ENCODE data around the gene ANK3. TPM values are rescaled to one million over a fixed set of nuclear protein-coding genes. Genes with fewer than 3 reads are reported as not detected.

ANK3 gene
- total RNA-seq, 1 donor = 248 TPM

- TF ChIP-seq, protein P1, sequence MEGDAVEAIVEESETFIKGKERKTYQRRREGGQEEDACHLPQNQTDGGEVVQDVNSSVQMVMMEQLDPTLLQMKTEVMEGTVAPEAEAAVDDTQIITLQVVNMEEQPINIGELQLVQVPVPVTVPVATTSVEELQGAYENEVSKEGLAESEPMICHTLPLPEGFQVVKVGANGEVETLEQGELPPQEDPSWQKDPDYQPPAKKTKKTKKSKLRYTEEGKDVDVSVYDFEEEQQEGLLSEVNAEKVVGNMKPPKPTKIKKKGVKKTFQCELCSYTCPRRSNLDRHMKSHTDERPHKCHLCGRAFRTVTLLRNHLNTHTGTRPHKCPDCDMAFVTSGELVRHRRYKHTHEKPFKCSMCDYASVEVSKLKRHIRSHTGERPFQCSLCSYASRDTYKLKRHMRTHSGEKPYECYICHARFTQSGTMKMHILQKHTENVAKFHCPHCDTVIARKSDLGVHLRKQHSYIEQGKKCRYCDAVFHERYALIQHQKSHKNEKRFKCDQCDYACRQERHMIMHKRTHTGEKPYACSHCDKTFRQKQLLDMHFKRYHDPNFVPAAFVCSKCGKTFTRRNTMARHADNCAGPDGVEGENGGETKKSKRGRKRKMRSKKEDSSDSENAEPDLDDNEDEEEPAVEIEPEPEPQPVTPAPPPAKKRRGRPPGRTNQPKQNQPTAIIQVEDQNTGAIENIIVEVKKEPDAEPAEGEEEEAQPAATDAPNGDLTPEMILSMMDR (IDR thresholded peaks at IDR 0.05; ENCODE audit: insufficient read depth, low read length) = no peak
- H3K4me3 ChIP-seq (ENCODE audit: low read depth, low read length) = no peak overlapping the region
- DNase-seq (ENCODE audit: low read depth) = no peak
Observed at GRCh38 chr10:60277656-60278055, 112.0 kb downstream of the ANK3 start.

- TF ChIP-seq, protein P1 (IDR thresholded peaks at IDR 0.05; ENCODE audit: insufficient read depth, low read length) = no peak
- DNase-seq (ENCODE audit: low read depth) = no peak
- no peak overlapping the region for H3K4me3 ChIP-seq (ENCODE audit: low read depth, low read length)
Observed at GRCh38 chr10:60276232-60276631, 113.4 kb downstream of the ANK3 start.

DNA sequence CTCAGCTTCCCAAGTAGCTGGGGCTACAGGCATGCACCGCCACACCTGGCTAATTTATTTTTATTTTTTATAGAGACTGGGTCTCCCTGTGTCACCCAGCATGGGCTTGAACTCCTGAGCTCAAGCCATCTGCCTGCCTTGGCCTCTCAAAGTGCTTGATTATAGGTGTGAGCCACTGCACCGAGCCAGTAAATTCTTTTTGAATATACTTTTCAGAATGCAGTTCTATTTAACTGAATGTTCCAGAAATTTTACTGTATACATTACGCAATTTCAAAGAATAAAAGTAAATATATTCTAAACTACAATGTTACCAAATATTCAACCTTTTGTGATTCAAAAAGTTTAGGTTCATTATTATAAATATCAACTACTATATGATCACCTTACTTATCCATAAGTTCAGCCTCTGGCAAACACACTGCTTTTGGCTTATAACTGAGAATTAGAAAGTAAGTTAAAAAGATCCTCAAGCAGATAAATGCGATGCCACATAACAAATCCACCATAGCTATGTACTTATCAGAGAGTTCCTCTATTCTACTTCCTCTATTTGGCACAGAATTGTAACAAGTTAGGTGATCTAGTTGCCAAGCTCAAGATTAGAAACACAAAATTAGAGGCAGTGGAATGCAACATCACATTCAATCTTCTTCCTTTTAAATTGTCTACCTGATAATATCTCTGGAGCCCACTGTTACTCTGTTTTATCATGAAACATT is 118.2 kb downstream of the ANK3 start:
- TF ChIP-seq, protein P1 (IDR thresholded peaks at IDR 0.05; ENCODE audit: insufficient read depth, low read length) = no peak
- DNase-seq (ENCODE audit: low read depth) = no peak
- no peak overlapping the region for H3K4me3 ChIP-seq (ENCODE audit: low read depth, low read length)

GRCh38 chr10:60270426-60270825 is 119.2 kb downstream of the ANK3 start:
- DNase-seq (ENCODE audit: low read depth) = no peak
- H3K4me3 ChIP-seq (ENCODE audit: low read depth, low read length) = no peak overlapping the region
- TF ChIP-seq, protein P1 (IDR thresholded peaks at IDR 0.05; ENCODE audit: insufficient read depth, low read length) = no peak

DNA sequence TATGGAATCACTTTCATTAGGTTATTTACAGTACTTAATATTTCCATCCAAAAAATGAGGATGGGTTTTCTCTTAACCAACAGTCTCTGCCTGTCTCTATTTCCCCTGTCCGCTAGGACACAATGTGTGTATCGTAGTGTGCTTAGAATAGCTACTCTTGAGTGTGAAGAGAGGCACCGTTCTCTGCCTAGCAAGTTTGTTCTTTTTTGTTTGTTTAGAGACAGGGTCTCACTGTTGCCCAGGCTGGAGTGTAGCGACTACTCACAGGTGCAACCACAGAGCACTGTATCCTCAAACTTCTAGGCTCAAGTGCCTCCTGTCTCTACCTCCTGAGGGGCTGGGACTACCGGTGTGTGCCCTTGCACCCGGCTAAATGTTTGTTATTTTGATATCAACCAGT is 121.9 kb downstream of the ANK3 start:
- H3K4me3 ChIP-seq (ENCODE audit: low read depth, low read length) = no peak overlapping the region
- TF ChIP-seq, protein P1 (IDR thresholded peaks at IDR 0.05; ENCODE audit: insufficient read depth, low read length) = no peak
- DNase-seq (ENCODE audit: low read depth) = no peak

GRCh38 chr10:60266513-60266912 is 123.2 kb downstream of the ANK3 start:
- TF ChIP-seq, protein P1 (IDR thresholded peaks at IDR 0.05; ENCODE audit: insufficient read depth, low read length) = no peak

More at GRCh38 chr10:60266513-60266912, 123.2 kb downstream of the ANK3 start:
- H3K4me3 ChIP-seq (ENCODE audit: low read depth, low read length) = no peak overlapping the region
- no peak for DNase-seq (ENCODE audit: low read depth)
